Adrenal gland (tissue), 12 donors: ENCODE measurements around the gene CUX1. TPM values are rescaled to one million over a fixed set of nuclear protein-coding genes. Genes with fewer than 3 reads are reported as not detected.
"Not testable (repeated sequence)": the region's sequence is repeated elsewhere in the genome, so short reads cannot be mapped to it uniquely, and the experiment has no call there.

Source experiments
- DNase-seq, 7 donors: peaks; one replicate each; pipeline ENCODE4 v3.0.0-alpha.2; 2019 to 2020
- H3K27ac ChIP-seq, 5 donors: fragments of 200-600 bp; sonication (generic) in 4 of 5; 1 replicate in 3 of 5; 2 replicates in 2 of 5; pipeline versions ENCODE4 v1.5.1 to v1.8.0; 2016 to 2020; ENCODE audit warnings: mild to moderate bottlenecking in 1 of 5
- H3K27me3 ChIP-seq: fragments of 200-600 bp; 2 replicates; pipeline ENCODE4 v1.8.0; 2021
- H3K36me3 ChIP-seq, 2 donors: fragments of 200-600 bp; replicated peaks in 1 of 2; 1 replicate in 1 of 2; 2 replicates in 1 of 2; pipeline versions ENCODE4 v1.5.1 to v1.8.0; 2018 to 2022
- H3K4me1 ChIP-seq, 2 donors: fragments of 200-600 bp; replicated peaks in 1 of 2; 1 replicate in 1 of 2; 2 replicates in 1 of 2; pipeline versions ENCODE4 v1.5.1 to v1.8.0; 2018 to 2021
- H3K4me3 ChIP-seq, 4 donors: fragments of 200-600 bp; sonication (generic) in 3 of 4; one replicate each; pipeline ENCODE4 v1.5.1; 2016 to 2018
- H3K9me3 ChIP-seq, 3 donors: fragments of 200-600 bp; sonication (generic) in 1 of 3; replicated peaks in 1 of 3; 1 replicate in 2 of 3; 2 replicates in 1 of 3; pipeline versions ENCODE4 v1.5.1 to v1.8.0; 2016 to 2021
- POLR2A ChIP-seq, 2 donors: fragments of 450-650 bp; IDR thresholded peaks; one replicate each; pipeline ENCODE4 v1.6.1; 2017; ENCODE audit warnings: antibody characterized with exemption in 2 of 2, mild to moderate bottlenecking in 2 of 2, moderate library complexity in 1 of 2
- WGBS, 4 donors: extraction: QIAGEN DNeasy Blood & Tissue Kit in 2 of 4; methylation state at CpG; one replicate each; pipeline versions ENCODE4 v1.1.5 to v1.1.7; 2013 to 2017; 5-methylcytosine and 5-hydroxymethylcytosine counted together
- intact Hi-C, 2 donors: fragments of 100-400 bp; cut with DNase I; formaldehyde crosslinking; loops; one replicate each; pipeline versions ENCODE4 v1.14.1 to v1.15.0; 2022 to 2023
- polyA plus RNA-seq, 3 donors: library from polyadenylated mRNA; stranded (reverse); fragments of 200-250 nt in 2 of 3; fragments of 350-450 nt in 1 of 3; fragmentation: Illumina TruSeq in 1 of 3; extraction: RNeasy Lipid Tissue Mini Kit (QIAGEN cat#74804) in 1 of 3; gene quantifications; one replicate each; pipeline ENCODE4 v1.2.3, GENCODE V29; 2013 to 2014
- total RNA-seq, 9 donors: library from RNA; depleted of rRNA in 4 of 9; stranded (reverse); fragments of >200 nt in 4 of 9; fragments of 120-200 nt in 1 of 9; fragmentation: NEBNext Ultra II Directional in 1 of 9; extraction: Animal tissue kit (Norgen Biotek cat#: 25700) in 1 of 9; gene quantifications; one replicate each; pipeline versions ENCODE4 v1.1.0 to v1.2.4, GENCODE V29; 2013 to 2023
- TF ChIP-seq, protein P1 (sequence below), 6 experiments: fragments of 450-650 bp in 4 of 6; fragments of 200-600 bp in 2 of 6; sonication (generic) in 1 of 6; IDR thresholded peaks; 1 replicate in 5 of 6; 2 replicates in 1 of 6; pipeline versions ENCODE4 v1.5.1 to v1.8.0; 2016 to 2021; ENCODE audit warnings: antibody characterized with exemption in 6 of 6, mild to moderate bottlenecking in 2 of 6, moderate library complexity in 1 of 6
- donor health status: healthy with polysubstance abuse.
- donor health status: Bipolar disorder and iron deficiency.
- donor health status: DM: yes; HTN: yes; CAD: no.
- donor health status: DM: no; HTN: no; CAD: no.
- donor health status: DM: no; HTN: no; CAD: no.
- donor health status: DM: yes; HTN: yes; CAD: no.

Gene CUX1
- total and polyA plus RNA-seq, 12 donors, result 17.2 to 72.6 (median 58.3) TPM

DNA sequence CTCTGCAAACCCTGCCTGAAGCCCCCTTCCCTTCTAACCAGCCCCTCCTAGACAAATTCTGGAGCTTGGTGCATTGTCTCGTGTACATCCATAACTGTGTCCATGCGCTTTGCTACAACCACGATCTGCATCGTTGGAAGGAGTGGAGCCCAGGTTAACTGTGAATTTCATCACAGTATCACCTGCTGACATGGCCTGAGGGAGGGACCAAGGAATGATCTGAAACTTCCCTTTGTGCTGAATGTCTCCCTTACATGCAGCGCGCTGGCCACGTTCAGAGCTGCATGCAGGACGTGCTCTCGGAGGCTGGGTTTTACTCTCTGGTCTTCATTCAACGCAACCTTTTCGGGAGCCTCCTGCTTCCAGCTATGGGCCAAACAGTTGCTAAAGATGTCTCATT lies 222.3 kb downstream of the CUX1 start:
- TF ChIP-seq, protein P1, sequence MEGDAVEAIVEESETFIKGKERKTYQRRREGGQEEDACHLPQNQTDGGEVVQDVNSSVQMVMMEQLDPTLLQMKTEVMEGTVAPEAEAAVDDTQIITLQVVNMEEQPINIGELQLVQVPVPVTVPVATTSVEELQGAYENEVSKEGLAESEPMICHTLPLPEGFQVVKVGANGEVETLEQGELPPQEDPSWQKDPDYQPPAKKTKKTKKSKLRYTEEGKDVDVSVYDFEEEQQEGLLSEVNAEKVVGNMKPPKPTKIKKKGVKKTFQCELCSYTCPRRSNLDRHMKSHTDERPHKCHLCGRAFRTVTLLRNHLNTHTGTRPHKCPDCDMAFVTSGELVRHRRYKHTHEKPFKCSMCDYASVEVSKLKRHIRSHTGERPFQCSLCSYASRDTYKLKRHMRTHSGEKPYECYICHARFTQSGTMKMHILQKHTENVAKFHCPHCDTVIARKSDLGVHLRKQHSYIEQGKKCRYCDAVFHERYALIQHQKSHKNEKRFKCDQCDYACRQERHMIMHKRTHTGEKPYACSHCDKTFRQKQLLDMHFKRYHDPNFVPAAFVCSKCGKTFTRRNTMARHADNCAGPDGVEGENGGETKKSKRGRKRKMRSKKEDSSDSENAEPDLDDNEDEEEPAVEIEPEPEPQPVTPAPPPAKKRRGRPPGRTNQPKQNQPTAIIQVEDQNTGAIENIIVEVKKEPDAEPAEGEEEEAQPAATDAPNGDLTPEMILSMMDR (IDR thresholded peaks at IDR 0.05), result no peak
- TF ChIP-seq POLR2A (IDR thresholded peaks at IDR 0.05), result no peak
- H3K9me3 ChIP-seq, result no peaks in the 10 kb centered on the region
- H3K4me1 ChIP-seq, result peaks cover 0 to 8% of the 10 kb centered on the region in 2 donors
- no peak overlapping the region for H3K4me3 ChIP-seq
- DNase-seq, result no peak
- H3K27ac ChIP-seq, result no peak overlapping the region
- no peaks in the 10 kb centered on the region for H3K36me3 ChIP-seq
- intact Hi-C loops, result no loop called here
- 98 to 99% (median 99%) methylated on average over 11 of the region's 11 CpGs for WGBS, 4 donors
- no peaks in the 10 kb centered on the region for H3K27me3 ChIP-seq

DNA sequence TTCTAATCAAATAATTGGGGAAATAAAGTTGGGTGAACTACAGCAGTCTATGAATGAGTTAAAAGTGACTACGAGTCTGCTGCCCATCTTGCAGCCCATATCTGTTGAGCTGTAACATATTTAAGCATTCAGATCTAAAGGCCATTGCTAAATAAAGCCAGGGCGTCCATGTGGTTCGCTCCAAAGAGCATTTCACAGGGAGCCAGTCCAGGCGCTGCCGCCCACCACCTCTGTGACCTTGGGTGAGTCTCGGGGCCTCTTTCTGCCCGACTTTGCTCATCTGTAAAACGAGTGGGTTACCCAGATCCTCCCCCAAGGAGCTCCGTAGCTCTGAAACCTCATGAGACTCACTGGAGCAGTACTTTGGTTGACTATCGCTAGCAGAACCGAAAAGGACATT lies 223.1 kb downstream of the CUX1 start:
- DNase-seq, result no peak
- Histone ChIP-seq H3K4me1 (peaks cover 0 to 17% of the 10 kb centered on the region in 2 donors), H3K27me3 (no peaks in the 10 kb centered on the region), H3K36me3 (no peaks in the 10 kb centered on the region), H3K9me3 (no peaks in the 10 kb centered on the region), H3K27ac (no peak overlapping the region), H3K4me3 (no peak overlapping the region)
- intact Hi-C loops, result no loop called here
- WGBS, 4 donors, result 85 to 97% (median 87%) methylated on average over 11 of the region's 11 CpGs
- TF ChIP-seq POLR2A (IDR thresholded peaks at IDR 0.05), result no peak
- TF ChIP-seq, protein P1 (IDR thresholded peaks at IDR 0.05), result no peak

DNA sequence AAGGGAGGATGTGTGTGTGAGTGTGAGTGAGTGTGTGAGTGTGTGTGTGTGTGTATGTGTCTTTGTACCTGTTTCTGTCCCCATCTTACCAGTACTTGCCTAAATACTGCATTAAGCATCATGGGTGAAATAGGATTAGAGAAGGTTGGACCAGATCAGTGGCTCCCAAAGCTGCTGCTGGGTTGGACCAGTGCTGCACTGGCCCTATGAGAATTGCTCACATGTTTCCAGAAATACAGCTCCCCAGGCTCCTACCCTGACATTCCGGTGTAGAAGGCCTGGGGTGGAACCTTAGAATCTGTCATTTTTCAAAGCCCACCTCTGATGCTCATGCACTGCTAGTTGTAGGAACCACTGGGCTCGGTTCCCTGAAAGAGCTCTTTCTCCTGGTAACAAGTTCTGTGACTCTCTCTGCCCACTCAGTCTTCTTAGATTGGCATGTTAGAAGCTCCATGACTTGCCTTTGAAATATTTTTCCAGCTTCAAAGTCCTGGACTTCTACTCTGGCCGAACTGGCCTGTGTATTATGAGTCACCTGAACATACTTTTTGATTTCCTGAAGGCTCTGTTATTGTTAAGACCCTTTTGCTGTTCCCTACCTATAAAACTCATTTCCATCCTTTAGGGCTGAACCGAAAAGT lies 224.7 kb downstream of the CUX1 start:
- no peaks in the 10 kb centered on the region for H3K9me3 ChIP-seq
- intact Hi-C loops, result no loop called here
- H3K36me3 ChIP-seq, result no peaks in the 10 kb centered on the region
- no peak for DNase-seq
- H3K27ac ChIP-seq, result no peak overlapping the region
- H3K27me3 ChIP-seq, result no peaks in the 10 kb centered on the region
- 77 to 81% (median 80%) methylated on average over 4 of the region's 4 CpGs for WGBS, 4 donors
- TF ChIP-seq POLR2A (IDR thresholded peaks at IDR 0.05), result no peak
- TF ChIP-seq, protein P1 (IDR thresholded peaks at IDR 0.05), result no peak
- H3K4me3 ChIP-seq, result no peak overlapping the region
- peaks cover 0 to 21% of the 10 kb centered on the region in 2 donors for H3K4me1 ChIP-seq

DNA sequence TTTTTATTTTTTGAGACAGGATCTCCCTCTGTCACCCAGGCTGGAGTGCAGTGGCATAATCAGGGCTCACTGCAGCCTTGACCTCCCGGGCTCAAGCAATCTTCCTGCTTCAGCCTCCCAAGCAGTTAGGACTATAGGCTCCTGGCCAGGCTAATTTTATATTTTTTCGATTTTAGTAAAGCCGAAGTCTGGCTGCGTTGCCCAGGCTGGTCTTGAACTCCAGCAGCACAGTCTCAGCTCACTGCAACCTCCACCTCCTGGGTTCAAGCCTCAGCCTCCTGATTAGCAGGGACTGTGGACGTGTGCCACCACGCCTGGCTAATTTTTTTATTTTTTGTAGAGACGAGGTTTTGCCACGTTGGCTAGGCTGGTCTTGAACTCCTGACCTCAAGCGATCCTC lies 225.4 kb downstream of the CUX1 start:
- DNase-seq, result peak in 1 of 7 donors; percentile 10
- H3K36me3 ChIP-seq, H3K27me3 ChIP-seq, H3K4me3 ChIP-seq, H3K27ac ChIP-seq, intact Hi-C loops, H3K9me3 ChIP-seq: not testable (repeated sequence)
- WGBS, 4 donors, result 58 to 65% (median 63%) methylated on average over 9 of the region's 9 CpGs
- peaks cover 0 to 21% of the 10 kb centered on the region in 2 donors for H3K4me1 ChIP-seq

DNA sequence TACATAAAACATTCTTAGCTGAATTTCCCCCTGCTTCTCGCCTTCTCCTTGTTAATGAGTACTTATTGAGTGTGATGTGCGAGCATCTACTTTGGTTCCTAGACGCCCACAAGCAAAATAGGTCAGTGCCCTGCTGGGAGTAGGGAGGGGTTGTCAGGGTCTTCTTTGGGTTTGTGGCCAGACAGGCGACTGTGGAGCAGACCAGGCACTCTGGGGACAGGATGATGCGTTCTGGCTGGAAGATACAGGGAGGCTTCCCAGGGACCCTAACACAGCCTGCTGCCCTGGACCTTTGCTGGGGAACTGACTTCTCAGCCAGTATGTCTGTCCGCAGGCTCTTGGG lies 227.2 kb downstream of the CUX1 start:
- no peak for DNase-seq
- Histone ChIP-seq H3K4me3 (no peak overlapping the region), H3K4me1 (peaks cover 0 to 21% of the 10 kb centered on the region in 2 donors), H3K27me3 (no peaks in the 10 kb centered on the region), H3K9me3 (no peaks in the 10 kb centered on the region), H3K27ac (peak overlapping the region in 2 of 5 donors; percentile 32 to 54), H3K36me3 (no peaks in the 10 kb centered on the region)
- 88 to 97% (median 91%) methylated on average over 3 to 6 of the region's 6 CpGs for whole genome bisulfite sequencing, 4 donors
- TF ChIP-seq POLR2A (IDR thresholded peaks at IDR 0.05), result no peak
- TF ChIP-seq, protein P1 (IDR thresholded peaks at IDR 0.05), result no peak
- intact Hi-C loops, result no loop called here
